GM12891 (cell line): ENCODE results near the gene CLVS2.

Experiments
- DNase-seq: peaks from one replicate; pipeline ENCODE4 v3.0.0; 2011; ENCODE audit warnings: low spot score; ENCODE audit not compliant: insufficient read length
- FAIRE-seq: peaks from 2 replicates; lab custom pipeline; 2011; peaks lifted over from hg19 to GRCh38; lab: Jason Lieb, UNC
- PAX5 ChIP-seq: IDR thresholded peaks from 2 replicates; pipeline ENCODE4 v1.6.1; 2011; ENCODE audit warnings: low read length, moderate library complexity, mild to moderate bottlenecking; ENCODE audit not compliant: insufficient read depth, severe bottlenecking
- POLR2A ChIP-seq: IDR thresholded peaks from 2 replicates; pipeline ENCODE4 v1.6.1; 2011; ENCODE audit warnings: low read depth, low read length, control low read depth
- POLR2AphosphoS5 ChIP-seq: IDR thresholded peaks from 2 replicates; pipeline ENCODE4 v1.6.1; 2011; ENCODE audit warnings: low read depth, low read length, control low read depth
- POU2F2 ChIP-seq: IDR thresholded peaks from 2 replicates; pipeline ENCODE4 v1.6.1; 2011; ENCODE audit warnings: low read depth, mild to moderate bottlenecking, control low read depth, low read length, moderate library complexity
- SPI1 ChIP-seq: IDR thresholded peaks from 2 replicates; pipeline ENCODE4 v1.6.1; 2011; ENCODE audit warnings: low read depth, low read length, control low read depth
- TAF1 ChIP-seq: IDR thresholded peaks from 2 replicates; pipeline ENCODE4 v1.6.1; 2011; ENCODE audit warnings: low read depth, low read length, control low read depth

The CLVS2 gene

DNA sequence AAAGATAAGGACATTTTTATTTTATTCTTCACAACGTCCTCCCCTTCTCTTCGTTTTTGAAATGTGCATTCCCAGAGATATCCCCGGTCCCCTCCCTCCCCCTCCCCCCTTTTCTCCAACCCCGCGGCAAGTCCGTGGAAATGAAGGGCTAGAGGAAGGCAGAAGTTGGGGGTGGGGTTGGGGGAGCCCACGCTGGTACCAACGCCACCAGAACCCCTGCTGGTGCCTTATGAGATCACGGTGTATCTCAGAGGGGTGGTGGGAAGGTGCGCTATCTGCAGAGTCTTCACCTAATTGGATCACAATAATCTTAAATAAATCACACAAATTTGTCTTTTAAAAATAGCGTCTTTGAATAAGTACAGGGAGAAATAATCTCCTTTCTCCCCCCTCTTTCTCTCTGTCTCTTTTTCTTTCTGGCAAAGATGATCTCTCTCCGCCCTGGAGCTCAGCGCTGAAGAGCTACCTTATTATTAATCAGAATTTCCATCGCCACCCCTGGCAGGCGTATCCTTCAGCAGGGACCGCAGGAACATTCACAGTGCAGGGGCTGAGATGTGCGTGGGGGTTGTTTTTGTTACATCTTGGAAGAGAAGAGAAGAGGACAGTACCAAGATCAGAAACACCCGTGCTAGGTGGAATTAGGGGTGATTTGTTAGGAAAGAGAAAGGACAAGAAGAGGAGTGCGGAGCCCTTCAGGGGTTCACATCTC is 915 bp downstream of the CLVS2 start:
- DNase-seq (no peak), FAIRE-seq (no peak)

GRCh38 chr6:122997541-122998150 is 1.6 kb downstream of the CLVS2 start:
- TF ChIP-seq PAX5 (no peak), POLR2AphosphoS5 (no peak), SPI1 (no peak), TAF1 (no peak)
- FAIRE-seq, result no peak
- DNase-seq, result no peak

More for the DNA sequence above, 915 bp downstream of the CLVS2 start:
- TF ChIP-seq SPI1, result no peak
- TF ChIP-seq PAX5, result no peak
- TF ChIP-seq TAF1, result no peak

- DNase-seq, result no peak
- FAIRE-seq, result no peak
- TF ChIP-seq TAF1 (no peak), POLR2A (no peak), POLR2AphosphoS5 (no peak)
Measured at GRCh38 chr6:122998403-122998975, 2.5 kb downstream of the CLVS2 start.

GRCh38 chr6:123000244-123000770 is 4.3 kb downstream of the CLVS2 start:
- DNase-seq (no peak), FAIRE-seq (no peak)
- TF ChIP-seq POU2F2 (no peak), POLR2A (no peak), TAF1 (no peak), PAX5 (no peak), SPI1 (no peak), POLR2AphosphoS5 (no peak)

GRCh38 chr6:123001540-123001939 is 5.5 kb downstream of the CLVS2 start:
- TF ChIP-seq POLR2A (no peak), TAF1 (no peak), POU2F2 (no peak), PAX5 (no peak), SPI1 (no peak), POLR2AphosphoS5 (no peak)
- no peak for DNase-seq
- no peak for FAIRE-seq

DNA sequence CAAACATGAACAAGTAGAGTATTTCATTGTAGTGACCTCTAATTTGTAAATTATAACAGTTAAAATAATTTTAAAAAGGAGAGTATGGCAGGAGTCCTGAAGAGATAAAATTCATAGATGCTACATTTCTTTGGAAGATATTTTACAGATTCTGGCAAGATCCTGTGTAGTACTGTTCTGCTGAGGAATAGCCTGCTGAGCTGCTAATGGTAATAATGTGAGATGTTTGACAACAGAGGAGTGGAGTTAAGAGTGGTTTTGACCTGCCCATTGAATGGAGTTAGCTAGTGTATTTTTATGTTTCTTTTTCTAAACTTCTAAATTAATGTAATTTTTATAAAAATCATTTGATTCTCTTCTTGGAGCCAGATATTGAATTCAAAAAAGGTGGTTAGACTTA is 11.8 kb downstream of the CLVS2 start:
- TF ChIP-seq POU2F2 (no peak), POLR2AphosphoS5 (no peak), TAF1 (no peak), PAX5 (no peak), POLR2A (no peak), SPI1 (no peak)
- FAIRE-seq (no peak), DNase-seq (no peak)

DNA sequence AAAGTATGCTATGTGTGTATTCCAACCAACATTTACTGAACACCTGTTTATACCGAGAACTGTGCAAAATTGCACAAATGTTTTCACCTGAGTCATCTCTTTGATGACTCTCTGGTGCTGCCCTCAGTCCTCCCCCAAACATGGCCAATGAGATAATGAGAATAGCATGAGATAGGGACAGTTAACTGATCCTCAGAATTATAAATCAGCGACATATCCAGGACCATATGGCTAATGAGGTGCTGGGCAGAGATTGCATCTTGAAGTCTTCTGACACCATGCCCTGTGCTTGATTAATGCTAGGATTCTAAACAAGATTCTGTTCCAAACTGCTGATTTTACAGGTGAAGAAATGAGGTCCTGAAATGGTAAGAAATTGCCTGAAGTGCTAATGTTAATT is 13.0 kb downstream of the CLVS2 start:
- no peak for TF ChIP-seq POLR2AphosphoS5
- TF ChIP-seq POU2F2, result no peak
- DNase-seq, result no peak
- FAIRE-seq, result no peak

DNA sequence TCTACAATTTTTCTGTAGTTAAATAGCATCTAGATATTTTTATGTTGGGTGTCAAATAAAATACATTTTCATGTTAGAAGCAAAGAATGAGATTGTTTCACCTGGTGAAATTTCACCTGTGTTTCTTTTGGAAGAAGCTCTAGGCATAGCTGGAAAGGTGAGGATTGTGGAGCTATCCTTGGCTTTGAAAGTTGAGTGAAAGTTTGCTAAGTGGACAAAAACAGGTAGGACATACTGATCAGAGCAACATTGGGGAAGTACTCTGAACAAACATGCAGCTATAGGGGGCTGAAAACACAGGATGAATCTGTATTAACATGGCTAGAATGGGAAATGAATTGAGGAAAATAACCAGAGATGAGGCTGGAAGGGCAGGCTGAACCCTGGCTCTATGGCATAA is 18.8 kb downstream of the CLVS2 start:
- DNase-seq (no peak), FAIRE-seq (no peak)
- no peak for TF ChIP-seq POLR2AphosphoS5
- TF ChIP-seq PAX5, result no peak
- no peak for TF ChIP-seq POU2F2
- no peak for TF ChIP-seq SPI1
- no peak for TF ChIP-seq TAF1
- TF ChIP-seq POLR2A, result no peak

DNA sequence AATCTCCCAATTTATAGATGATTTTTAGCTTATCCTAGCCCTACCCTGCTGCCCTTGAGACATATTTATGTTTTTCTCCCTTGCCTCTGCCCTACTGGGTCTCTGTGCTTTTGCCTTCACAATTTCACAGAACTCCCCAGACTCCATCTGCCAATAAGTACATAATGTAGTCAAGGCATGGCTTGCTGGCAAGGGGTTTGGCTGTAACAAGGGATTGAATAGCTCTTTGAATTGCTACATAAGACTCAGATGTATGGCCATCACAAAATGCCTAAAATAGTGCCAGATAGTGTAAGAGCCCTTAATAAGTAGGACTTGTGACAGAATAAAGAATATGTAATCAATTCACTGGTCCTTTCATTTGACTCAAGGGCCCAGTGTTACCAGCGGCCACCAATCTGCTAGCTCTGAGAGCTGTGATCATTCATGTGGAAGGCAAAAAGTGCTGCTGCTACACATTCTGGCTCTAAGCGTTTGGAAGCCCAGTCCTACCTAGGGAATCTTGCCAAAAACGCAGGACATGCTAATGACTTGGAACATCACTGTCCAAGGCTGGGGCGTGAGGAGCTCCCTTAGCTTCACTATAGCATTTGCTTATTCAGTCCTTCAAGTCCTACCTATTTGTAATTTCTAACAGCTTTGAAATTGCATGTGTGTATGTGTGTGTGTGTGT is 20.5 kb downstream of the CLVS2 start:
- FAIRE-seq (no peak), DNase-seq (no peak)
- TF ChIP-seq POLR2AphosphoS5, result no peak
- TF ChIP-seq POU2F2, result no peak
- no peak for TF ChIP-seq POLR2A
- no peak for TF ChIP-seq PAX5
- no peak for TF ChIP-seq TAF1
- TF ChIP-seq SPI1, result no peak
